Fibroblast of pulmonary artery (primary cell): Measurements from ENCODE around the gene E2F6.

Experiments used
- DNase-seq: peaks from one replicate; pipeline ENCODE4 v3.0.0-alpha.2; 2010; ENCODE audit warnings: low read depth
- H3K4me3 ChIP-seq: replicated peaks from 2 replicates; pipeline ENCODE4 v1.5.1; 2011; ENCODE audit warnings: low read depth, mild to moderate bottlenecking, control low read depth, low read length, moderate library complexity
- CTCF ChIP-seq: IDR thresholded peaks from 2 replicates; pipeline ENCODE4 v1.5.1; 2011; ENCODE audit warnings: mild to moderate bottlenecking, control low read depth, low read length, inconsistent platforms; ENCODE audit errors: missing control alignments

The E2F6 gene

GRCh38 chr2:11465110-11465484 is 864 bp downstream of the E2F6 start:
- no peak for TF ChIP-seq CTCF
- no peak for DNase-seq

GRCh38 chr2:11459816-11460215 is 6.1 kb downstream of the E2F6 start:
- no peak for TF ChIP-seq CTCF
- H3K4me3 ChIP-seq, result no peak overlapping the region
- DNase-seq, result no peak

More at GRCh38 chr2:11465110-11465484, 864 bp downstream of the E2F6 start:
- H3K4me3 ChIP-seq, result peak overlapping the region; percentile 58

- no peak overlapping the region for H3K4me3 ChIP-seq
- DNase-seq, result no peak
- TF ChIP-seq CTCF, result no peak
Measured at GRCh38 chr2:11458753-11459152, 7.2 kb downstream of the E2F6 start.

GRCh38 chr2:11457935-11458334 is 8.0 kb downstream of the E2F6 start:
- TF ChIP-seq CTCF, result no peak
- no peak for DNase-seq

GRCh38 chr2:11456251-11456650 is 9.7 kb downstream of the E2F6 start:
- no peak overlapping the region for H3K4me3 ChIP-seq
- no peak for DNase-seq
- no peak for TF ChIP-seq CTCF

More at GRCh38 chr2:11457935-11458334, 8.0 kb downstream of the E2F6 start:
- H3K4me3 ChIP-seq, result no peak overlapping the region

GRCh38 chr2:11454824-11455223 is 11.1 kb downstream of the E2F6 start:
- no peak for DNase-seq
- TF ChIP-seq CTCF, result no peak
- H3K4me3 ChIP-seq, result no peak overlapping the region

GRCh38 chr2:11450791-11451190 is 15.2 kb downstream of the E2F6 start:
- DNase-seq, result no peak
- no peak overlapping the region for H3K4me3 ChIP-seq
- TF ChIP-seq CTCF, result no peak
